Measurements from ENCODE around the gene EGFR.

Gene EGFR

DNA sequence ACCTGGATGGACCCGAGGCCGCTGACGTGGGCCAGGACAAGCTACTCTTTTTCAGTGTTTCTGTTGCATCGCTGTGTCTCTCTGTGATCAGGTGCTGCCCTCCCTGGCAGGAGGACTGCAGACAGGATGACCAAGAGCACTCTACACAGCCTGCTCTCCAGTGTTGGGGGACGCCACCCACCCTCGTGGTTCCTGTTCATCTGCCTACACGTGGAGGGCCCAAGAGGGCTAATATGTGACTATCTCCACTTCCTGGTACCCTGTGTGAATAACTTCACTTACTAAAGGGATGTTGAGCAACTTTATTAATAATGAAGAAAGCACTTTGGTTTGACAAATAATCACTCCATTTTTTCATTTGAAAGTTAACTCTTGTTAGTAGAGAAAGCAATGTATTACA lies 101.3 kb downstream of the EGFR start:
- TF ChIP-seq FOXP2 (optimal IDR thresholded peaks at IDR 0.05; ENCODE audit: borderline replicate concordance, extremely low read depth, extremely low read length, insufficient read depth) = no peak

DNA sequence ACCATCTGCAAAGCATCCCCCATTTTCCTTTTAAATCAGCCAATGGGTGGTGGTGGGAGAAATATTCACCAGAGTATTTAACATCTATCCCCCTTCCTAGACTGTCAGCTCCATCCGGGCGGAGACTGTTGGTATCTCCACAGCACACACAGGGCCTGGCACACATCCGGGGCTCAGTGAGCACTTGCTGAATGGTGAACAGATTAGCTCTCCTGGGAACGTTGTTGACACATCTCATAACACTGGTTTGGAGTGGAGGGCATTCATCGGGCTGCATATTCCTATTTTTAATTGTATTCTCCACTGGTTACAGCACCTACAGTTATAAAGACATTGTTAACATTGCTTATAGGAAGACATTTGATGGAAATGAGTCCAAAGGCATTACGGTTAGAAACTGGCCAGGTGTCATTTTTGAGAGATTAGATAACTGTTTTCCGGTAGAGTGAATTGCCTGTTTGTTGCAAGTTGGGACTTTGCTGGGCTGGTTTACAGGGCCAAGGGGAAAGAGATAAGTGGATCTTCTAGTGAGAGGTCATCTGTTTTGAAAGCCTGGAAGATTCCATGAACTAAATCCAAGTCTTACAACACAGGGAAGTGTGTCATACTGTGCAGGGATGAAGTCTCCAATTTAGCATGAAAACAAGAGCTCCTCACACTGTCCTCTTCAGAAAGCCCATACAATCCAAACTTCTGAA lies 101.8 kb downstream of the EGFR start:
- TF ChIP-seq FOXP2 (optimal IDR thresholded peaks at IDR 0.05; ENCODE audit: borderline replicate concordance, extremely low read depth, extremely low read length, insufficient read depth) (no peak), POLR2AphosphoS5 (IDR thresholded peaks at IDR 0.05; ENCODE audit: low read depth, low read length) (no peak), TAF1 (IDR thresholded peaks at IDR 0.05; ENCODE audit: borderline replicate concordance, insufficient read depth, low read length) (no peak), SIN3A (IDR thresholded peaks at IDR 0.05; ENCODE audit: borderline replicate concordance, insufficient read depth, low read length) (no peak)
- TF ChIP-seq, protein P1, sequence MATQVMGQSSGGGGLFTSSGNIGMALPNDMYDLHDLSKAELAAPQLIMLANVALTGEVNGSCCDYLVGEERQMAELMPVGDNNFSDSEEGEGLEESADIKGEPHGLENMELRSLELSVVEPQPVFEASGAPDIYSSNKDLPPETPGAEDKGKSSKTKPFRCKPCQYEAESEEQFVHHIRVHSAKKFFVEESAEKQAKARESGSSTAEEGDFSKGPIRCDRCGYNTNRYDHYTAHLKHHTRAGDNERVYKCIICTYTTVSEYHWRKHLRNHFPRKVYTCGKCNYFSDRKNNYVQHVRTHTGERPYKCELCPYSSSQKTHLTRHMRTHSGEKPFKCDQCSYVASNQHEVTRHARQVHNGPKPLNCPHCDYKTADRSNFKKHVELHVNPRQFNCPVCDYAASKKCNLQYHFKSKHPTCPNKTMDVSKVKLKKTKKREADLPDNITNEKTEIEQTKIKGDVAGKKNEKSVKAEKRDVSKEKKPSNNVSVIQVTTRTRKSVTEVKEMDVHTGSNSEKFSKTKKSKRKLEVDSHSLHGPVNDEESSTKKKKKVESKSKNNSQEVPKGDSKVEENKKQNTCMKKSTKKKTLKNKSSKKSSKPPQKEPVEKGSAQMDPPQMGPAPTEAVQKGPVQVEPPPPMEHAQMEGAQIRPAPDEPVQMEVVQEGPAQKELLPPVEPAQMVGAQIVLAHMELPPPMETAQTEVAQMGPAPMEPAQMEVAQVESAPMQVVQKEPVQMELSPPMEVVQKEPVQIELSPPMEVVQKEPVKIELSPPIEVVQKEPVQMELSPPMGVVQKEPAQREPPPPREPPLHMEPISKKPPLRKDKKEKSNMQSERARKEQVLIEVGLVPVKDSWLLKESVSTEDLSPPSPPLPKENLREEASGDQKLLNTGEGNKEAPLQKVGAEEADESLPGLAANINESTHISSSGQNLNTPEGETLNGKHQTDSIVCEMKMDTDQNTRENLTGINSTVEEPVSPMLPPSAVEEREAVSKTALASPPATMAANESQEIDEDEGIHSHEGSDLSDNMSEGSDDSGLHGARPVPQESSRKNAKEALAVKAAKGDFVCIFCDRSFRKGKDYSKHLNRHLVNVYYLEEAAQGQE (IDR thresholded peaks at IDR 0.05; ENCODE audit: insufficient read depth in 1 of 2, low read depth in 2 of 2, low read length in 2 of 2) = no peak

DNA sequence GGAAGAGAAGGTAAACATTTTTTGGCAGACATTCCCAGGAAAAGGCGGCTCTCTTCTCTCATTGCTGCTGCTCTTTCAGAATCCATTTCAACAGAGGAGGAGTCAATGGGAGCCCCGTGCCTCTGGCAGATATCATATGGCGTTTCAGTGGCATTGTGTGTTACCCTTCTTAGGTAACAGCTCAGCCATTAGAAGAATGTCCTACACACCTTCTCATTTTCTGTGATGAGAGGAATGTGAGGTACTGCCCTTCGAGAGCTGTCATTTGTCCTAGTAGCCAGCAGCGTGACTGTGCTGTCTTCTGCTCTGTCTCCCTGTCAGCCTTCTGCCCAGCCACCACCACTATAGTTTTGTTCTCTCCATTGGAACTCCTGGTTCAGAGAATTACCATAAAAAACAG lies 102.4 kb downstream of the EGFR start:
- TF ChIP-seq TAF1 (IDR thresholded peaks at IDR 0.05; ENCODE audit: borderline replicate concordance, insufficient read depth, low read length) (no peak), POLR2AphosphoS5 (IDR thresholded peaks at IDR 0.05; ENCODE audit: low read depth, low read length) (no peak), SIN3A (IDR thresholded peaks at IDR 0.05; ENCODE audit: borderline replicate concordance, insufficient read depth, low read length) (no peak), FOXP2 (optimal IDR thresholded peaks at IDR 0.05; ENCODE audit: borderline replicate concordance, extremely low read depth, extremely low read length, insufficient read depth) (no peak)
- TF ChIP-seq, protein P1 (IDR thresholded peaks at IDR 0.05; ENCODE audit: insufficient read depth in 1 of 2, low read depth in 2 of 2, low read length in 2 of 2) = no peak

DNA sequence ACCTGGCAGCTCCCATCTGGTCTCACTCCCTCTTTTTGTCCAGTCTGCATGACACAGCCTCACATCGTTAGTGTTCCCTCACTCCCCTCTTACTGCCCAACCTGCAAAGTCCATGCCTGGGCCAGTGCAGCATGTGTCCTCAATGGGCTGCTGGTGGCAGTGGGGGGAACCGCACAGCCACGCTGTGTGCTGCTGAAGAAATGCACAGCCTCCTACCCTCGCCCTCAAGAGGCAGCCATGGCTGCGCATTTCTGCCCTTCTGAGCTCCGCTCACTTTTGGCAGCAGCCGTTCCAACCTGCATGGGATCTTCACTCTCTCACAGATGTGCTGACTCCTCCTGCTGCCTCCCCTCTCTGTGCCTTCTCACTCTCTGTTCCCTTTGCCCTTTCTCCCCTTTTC lies 103.4 kb downstream of the EGFR start:
- TF ChIP-seq SIN3A (IDR thresholded peaks at IDR 0.05; ENCODE audit: borderline replicate concordance, insufficient read depth, low read length) = no peak

DNA sequence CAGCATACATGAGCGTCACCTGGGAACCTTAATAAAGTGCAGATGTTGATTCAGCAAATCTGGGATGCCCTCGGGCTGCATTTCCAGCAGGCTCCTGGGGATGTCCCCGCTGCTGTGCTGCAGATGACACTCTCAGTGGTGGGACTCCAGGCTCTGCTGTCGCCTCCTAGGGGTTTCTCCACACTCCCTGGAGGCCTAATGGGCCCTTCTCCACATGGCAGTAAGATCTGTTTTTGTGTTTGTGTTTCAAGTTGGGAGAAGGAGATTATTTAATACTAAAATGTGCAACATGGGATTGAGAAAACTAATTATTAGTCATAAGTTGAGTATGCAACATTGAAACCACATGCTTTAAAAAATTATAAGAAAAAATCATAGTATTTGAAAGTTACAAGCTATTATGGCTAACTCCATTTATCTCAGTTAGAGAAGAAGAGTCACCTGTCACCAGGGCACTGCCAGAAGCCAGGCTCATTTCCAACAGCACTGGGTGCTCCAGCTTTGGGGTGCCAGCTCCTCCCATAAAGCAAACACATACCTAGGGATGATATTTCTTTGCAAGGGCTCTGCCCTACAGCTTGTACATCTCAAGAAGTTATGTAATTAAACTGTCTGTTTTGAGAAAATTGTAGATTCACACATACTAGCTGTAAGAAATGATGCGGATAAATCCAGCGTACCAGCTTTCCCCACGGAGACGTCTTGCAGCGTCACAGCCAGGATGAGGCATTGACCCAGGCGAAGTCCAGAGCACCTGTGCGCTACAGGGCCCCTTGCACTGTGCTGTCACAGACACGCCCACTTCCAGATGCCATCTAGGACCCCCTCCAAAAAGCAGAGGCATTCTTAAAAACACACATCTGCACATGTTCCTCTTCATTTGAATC lies 106.4 kb downstream of the EGFR start:
- TF ChIP-seq POLR2AphosphoS5 (IDR thresholded peaks at IDR 0.05; ENCODE audit: low read depth, low read length) = no peak
- TF ChIP-seq SIN3A (IDR thresholded peaks at IDR 0.05; ENCODE audit: borderline replicate concordance, insufficient read depth, low read length) = no peak
- TF ChIP-seq FOXP2 (optimal IDR thresholded peaks at IDR 0.05; ENCODE audit: borderline replicate concordance, extremely low read depth, extremely low read length, insufficient read depth) = no peak
- TF ChIP-seq, protein P1 (IDR thresholded peaks at IDR 0.05; ENCODE audit: insufficient read depth in 1 of 2, low read depth in 2 of 2, low read length in 2 of 2) = no peak
- no peak for TF ChIP-seq TAF1 (IDR thresholded peaks at IDR 0.05; ENCODE audit: borderline replicate concordance, insufficient read depth, low read length)

DNA sequence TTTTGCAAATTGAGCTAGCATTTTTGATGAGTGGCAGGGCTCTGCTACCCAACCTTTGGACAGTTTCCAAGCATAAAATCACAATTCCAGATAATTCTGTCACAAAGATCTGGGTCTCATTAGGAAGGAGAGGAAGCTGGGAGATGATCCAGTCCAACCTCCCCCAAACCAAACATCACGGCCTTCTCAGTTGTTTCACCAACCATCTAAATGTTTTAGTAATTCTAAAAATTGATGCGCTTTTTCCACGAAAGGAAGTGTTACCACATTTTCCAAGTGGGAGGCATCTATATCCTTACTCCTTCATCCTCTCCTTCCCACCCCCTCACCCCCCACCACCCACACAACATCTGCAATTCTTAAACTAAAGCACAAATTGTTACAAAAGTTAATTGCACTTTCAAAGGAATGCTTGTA lies 108.3 kb downstream of the EGFR start:
- TF ChIP-seq, protein P1 (IDR thresholded peaks at IDR 0.05; ENCODE audit: insufficient read depth in 1 of 2, low read depth in 2 of 2, low read length in 2 of 2) = no peak
- TF ChIP-seq FOXP2 (optimal IDR thresholded peaks at IDR 0.05; ENCODE audit: borderline replicate concordance, extremely low read depth, extremely low read length, insufficient read depth) (no peak), TAF1 (IDR thresholded peaks at IDR 0.05; ENCODE audit: borderline replicate concordance, insufficient read depth, low read length) (no peak), SIN3A (IDR thresholded peaks at IDR 0.05; ENCODE audit: borderline replicate concordance, insufficient read depth, low read length) (no peak), POLR2AphosphoS5 (IDR thresholded peaks at IDR 0.05; ENCODE audit: low read depth, low read length) (no peak)

All from PFSK-1 (cell line).